ENCODE data around the gene GLI3.

DNA sequence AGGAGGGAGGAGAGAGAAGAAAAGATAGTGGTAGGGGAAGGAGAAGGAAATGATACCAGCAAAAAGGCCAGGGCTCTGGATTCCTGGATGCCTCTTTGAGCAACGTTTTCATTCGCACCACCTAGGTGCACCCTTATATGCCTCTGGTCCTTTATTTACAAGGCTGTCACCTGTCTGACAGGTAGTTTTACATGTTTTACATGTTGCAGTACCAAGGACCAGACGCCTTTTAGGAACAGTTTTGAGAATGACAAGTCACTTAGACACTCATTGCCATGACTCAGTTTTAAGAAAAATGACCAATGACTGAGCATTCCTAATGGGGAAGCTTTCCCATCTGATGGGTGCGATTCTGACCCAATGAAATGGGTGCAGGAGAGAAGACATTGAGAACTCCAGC, 119.8 kb downstream of the GLI3 start:
- TF ChIP-seq CTCF (IDR thresholded peaks at IDR 0.05) (no peak), POLR2A (IDR thresholded peaks at IDR 0.05) (no peak)
